ENCODE results near the gene BASP1. TPM values are rescaled to one million over a fixed set of nuclear protein-coding genes. Genes with fewer than 3 reads are reported as not detected.
A peak's percentile ranks its signal among the peaks of the same experiment; 100 is the strongest.

BASP1 gene
- total and polyA plus RNA-seq, 10 of the 15 experiments (the other 5 are each of a cell fraction or from before 2014, with no cell fraction given), result 27.3 to 190 (median 102) TPM

DNA sequence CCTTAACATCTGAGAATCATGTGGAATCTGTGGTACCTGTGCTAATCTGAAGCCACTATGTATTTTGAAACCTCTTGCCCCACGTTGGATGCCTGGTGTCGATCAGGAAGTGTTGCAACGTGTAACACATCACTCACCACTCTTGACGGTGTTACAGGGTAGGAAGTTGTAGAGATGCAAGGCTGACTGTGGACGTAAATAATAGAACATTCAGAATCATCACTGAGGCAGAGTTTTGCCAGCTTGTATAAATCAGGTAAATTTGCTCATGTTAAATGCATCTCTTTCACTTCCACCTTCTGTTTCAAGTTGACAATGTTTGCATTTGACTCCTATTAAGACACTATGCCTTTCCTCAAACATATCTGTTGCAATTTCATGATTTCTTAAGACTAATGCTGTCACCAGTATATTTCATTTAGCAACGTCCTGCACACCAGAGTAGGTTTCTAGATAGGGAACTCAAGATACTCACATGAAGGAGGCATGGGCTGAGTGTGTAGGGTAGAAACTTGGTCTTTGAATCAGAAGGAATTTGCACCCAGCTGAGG is 38.1 kb downstream of the BASP1 start (continued):
- TF ChIP-seq NFIC (IDR thresholded peaks at IDR 0.05; ENCODE audit: low read depth, low read length), result peak; percentile 54; the same call in 1 of the 2 replicates

DNA sequence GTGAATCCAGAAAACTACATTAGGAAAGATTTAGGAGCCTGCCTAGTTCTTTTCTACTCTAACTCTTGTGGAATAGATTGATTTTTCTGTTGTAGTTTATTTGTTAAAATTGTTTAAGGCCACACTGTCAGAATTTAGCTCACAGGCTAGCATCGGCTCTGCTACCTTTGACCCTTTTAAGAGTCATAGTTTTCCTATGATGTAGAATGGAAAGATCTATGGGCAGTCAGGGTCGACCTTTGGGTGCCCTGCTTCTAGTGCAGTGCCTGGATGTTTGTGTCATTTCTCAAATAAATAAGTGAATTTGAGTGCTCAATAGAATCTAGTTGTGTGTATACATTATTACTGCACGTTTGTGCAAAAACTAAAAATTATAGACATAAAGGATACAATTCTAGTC is 38.7 kb downstream of the BASP1 start:
- H2AFZ ChIP-seq (ENCODE audit: control insufficient read depth, low read depth, low read length), result no peak overlapping the region
- no peak for DNase-seq (ENCODE audit: low read depth, low spot score)
- FAIRE-seq, result no peak
- no peaks in the 10 kb centered on the region; the same call in 1 of the 2 replicates for H4K20me1 ChIP-seq (ENCODE audit: control insufficient read depth, insufficient read depth)
- peaks cover 26% of the 10 kb centered on the region for H3K4me1 ChIP-seq (ENCODE audit: control insufficient read depth, insufficient read depth, low read length)
- no peak overlapping the region for H3K27ac ChIP-seq (ENCODE audit: control insufficient read depth, insufficient read depth)
- H3K4me2 ChIP-seq (ENCODE audit: control insufficient read depth, insufficient read depth), result no peak overlapping the region; the same call in 1 of the 2 replicates
- WGBS (ENCODE audit: insufficient coverage, insufficient replicate concordance, low lambda C conversion rate, missing lambda C conversion rate), result 12% methylated on average over 3 of the region's 3 CpGs
- peaks cover 13% of the 10 kb centered on the region for H3K9me3 ChIP-seq (replicated peaks; ENCODE audit: control insufficient read depth, insufficient read depth, low read length)
- BruUV-seq (replicated peaks), result no TSS peak
- TF ChIP-seq TCF7 (IDR thresholded peaks at IDR 0.05; ENCODE audit: borderline replicate concordance) (no peak), NR2C1 (IDR thresholded peaks at IDR 0.05) (0 out of 2 replicates have a peak, but pooled peaks have one; percentile 10), JUND (IDR thresholded peaks at IDR 0.05; ENCODE audit: low read depth, low read length) (no peak), POLR2A (IDR thresholded peaks at IDR 0.05; ENCODE audit: low read depth, low read length) (no peak), ESRRA (IDR thresholded peaks at IDR 0.05; ENCODE audit: low read length) (0 out of 2 replicates have a peak, but pooled peaks have one; percentile 3)
- TF ChIP-seq, protein P1, sequence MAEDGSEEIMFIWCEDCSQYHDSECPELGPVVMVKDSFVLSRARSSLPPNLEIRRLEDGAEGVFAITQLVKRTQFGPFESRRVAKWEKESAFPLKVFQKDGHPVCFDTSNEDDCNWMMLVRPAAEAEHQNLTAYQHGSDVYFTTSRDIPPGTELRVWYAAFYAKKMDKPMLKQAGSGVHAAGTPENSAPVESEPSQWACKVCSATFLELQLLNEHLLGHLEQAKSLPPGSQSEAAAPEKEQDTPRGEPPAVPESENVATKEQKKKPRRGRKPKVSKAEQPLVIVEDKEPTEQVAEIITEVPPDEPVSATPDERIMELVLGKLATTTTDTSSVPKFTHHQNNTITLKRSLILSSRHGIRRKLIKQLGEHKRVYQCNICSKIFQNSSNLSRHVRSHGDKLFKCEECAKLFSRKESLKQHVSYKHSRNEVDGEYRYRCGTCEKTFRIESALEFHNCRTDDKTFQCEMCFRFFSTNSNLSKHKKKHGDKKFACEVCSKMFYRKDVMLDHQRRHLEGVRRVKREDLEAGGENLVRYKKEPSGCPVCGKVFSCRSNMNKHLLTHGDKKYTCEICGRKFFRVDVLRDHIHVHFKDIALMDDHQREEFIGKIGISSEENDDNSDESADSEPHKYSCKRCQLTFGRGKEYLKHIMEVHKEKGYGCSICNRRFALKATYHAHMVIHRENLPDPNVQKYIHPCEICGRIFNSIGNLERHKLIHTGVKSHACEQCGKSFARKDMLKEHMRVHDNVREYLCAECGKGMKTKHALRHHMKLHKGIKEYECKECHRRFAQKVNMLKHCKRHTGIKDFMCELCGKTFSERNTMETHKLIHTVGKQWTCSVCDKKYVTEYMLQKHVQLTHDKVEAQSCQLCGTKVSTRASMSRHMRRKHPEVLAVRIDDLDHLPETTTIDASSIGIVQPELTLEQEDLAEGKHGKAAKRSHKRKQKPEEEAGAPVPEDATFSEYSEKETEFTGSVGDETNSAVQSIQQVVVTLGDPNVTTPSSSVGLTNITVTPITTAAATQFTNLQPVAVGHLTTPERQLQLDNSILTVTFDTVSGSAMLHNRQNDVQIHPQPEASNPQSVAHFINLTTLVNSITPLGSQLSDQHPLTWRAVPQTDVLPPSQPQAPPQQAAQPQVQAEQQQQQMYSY (CRISPR knock-in tag; IDR thresholded peaks at IDR 0.05), result no peak
- ChIA-PET SMC1A (ENCODE audit: uncharacterized antibody, unreplicated experiment) (interaction anchor here (1.2 to 8.5 kb wide), 9 partner anchors 13 to 112 kb away, joined by 3 to 150 read pairs (median 9); no protein-coding TSS in a partner anchor), CTCF (interaction anchor here (0.6 to 2.2 kb wide), 5 partner anchors 17 to 51 kb away, joined by 3 to 9 read pairs (median 4); no protein-coding TSS in a partner anchor), RAD21 (ENCODE audit: unreplicated experiment) (interaction anchor here (0.9 to 6.9 kb wide), 6 partner anchors 27 to 62 kb away, joined by 3 to 98 read pairs (median 12); partner anchors contain the start of gene BASP1), POLR2A (interaction anchor here (0.6 to 2.9 kb wide), 5 partner anchors 24 to 92 kb away, joined by 3 to 19 read pairs (median 4); no protein-coding TSS in a partner anchor)
- intact Hi-C loops (cut with micrococcal nuclease; ENCODE audit: unreplicated experiment) (no loop called here), in situ Hi-C loops (cut with MboI) (no loop called here)
- no peak overlapping the region for H3K9ac ChIP-seq (ENCODE audit: control insufficient read depth, insufficient read depth, low read length)
- no peak overlapping the region for H3K4me3 ChIP-seq
- H3K27me3 ChIP-seq (replicated peaks in 1 of 2; ENCODE audit: control insufficient read depth in 2 of 2, insufficient read depth in 2 of 2, low read length in 1 of 2), result no peaks in the 10 kb centered on the region
- H3K36me3 ChIP-seq (ENCODE audit: control insufficient read depth in 2 of 2, insufficient read depth in 2 of 2, low read length in 1 of 2), result peaks cover 2 to 5% of the 10 kb centered on the region in 2 experiments; a peak in 3 of 4 replicates
- no peak for ATAC-seq
- H3K79me2 ChIP-seq (ENCODE audit: control insufficient read depth, insufficient read depth, low read length), result peaks cover 23% of the 10 kb centered on the region
